HPDE6-E6E7 (cell line): ENCODE data around the gene GEMIN7.

ENCODE experiments used
- DNase-seq: peaks from one replicate; pipeline ENCODE4 v3.0.0; 2011; ENCODE audit warnings: missing footprints; ENCODE audit errors: extremely low spot score

The GEMIN7 gene, protein sequence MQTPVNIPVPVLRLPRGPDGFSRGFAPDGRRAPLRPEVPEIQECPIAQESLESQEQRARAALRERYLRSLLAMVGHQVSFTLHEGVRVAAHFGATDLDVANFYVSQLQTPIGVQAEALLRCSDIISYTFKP

DNA sequence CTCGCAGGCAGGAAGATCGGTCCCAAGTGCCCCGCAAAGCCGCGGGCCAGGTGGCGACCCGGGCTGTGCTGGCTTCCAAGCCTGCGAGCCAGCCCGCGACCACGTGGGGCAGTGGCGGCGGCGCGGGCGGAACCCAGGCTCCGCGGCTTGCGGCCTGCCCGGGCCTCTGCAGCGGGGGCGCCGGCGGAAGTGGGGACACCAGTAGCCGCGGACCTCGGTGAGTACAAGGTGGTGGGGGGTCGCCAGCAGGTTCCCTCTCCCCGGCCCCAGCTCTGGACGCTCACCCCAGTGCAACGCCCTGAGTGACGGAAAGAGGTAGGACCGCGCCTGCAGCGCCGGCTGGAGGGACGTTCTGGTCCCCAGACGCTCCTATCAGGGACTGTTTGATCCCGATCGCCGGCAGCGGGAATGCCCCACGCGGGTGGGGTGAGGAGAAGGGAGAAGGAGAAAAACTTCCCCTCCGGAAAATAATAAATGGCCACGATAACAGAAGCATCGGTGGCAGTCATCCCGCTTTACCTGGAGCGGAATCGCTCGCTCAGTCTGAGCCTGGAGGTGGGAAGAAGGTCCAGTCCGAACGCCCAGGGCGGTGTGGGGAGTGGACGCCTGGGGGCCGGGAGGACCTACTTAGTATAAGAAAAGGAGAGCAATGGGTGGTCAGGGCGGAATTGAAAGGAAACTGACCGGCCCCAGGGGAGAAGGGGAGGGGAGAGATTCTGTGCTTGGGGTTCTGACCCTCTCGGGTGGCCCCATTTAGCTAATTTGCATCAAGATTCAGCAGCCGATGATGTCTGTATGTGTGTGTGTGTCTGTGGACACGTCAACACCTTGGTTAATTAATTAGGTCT, at the start of gene GEMIN7:
Gene GEMIN7 (plus strand): TSS at position 198 of the 848 bp plus-strand sequence. CDS start 10,855 bp downstream, outside the sequence.
- peak; percentile 61 for DNase-seq

DNA sequence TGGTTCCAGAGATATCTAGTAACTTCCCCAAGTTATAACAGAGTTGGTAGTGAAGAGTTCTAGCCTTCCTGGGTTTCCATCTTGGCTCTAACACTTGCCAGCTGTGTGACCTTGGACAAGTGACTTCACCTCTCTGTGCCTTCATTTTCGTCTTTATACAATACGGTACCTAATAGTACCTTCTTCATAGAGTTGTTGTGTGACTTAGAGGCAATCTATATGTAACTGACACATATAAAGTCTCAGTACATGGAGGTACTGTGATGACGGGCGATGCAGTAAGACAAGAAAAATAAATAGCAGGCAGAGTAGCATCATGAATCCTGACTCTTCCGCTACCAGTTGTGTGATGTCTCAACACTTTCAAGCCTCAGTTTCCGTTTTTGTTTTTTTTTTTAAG, 48.2 kb upstream of the GEMIN7 start:
- DNase-seq, result no peak

DNA sequence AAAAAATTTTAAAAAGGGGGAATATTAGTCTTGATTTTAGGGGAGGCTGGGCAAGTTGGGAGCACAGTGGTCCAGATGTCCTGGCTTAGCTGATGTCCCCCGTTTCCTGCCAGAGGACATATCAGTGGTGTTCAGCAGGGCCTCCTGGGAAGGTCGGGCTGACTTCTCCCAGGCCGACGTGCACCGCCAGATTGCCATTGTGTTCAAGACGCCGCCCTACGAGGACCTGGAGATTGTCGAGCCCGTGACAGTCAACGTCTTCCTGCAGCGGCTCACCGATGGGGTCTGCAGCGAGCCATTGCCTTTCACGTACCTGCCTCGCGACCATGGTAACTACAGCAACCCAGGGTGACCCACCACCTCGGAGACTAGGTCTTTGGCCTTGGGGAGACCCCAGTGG, 46.6 kb upstream of the GEMIN7 start:
- DNase-seq, result no peak

DNA sequence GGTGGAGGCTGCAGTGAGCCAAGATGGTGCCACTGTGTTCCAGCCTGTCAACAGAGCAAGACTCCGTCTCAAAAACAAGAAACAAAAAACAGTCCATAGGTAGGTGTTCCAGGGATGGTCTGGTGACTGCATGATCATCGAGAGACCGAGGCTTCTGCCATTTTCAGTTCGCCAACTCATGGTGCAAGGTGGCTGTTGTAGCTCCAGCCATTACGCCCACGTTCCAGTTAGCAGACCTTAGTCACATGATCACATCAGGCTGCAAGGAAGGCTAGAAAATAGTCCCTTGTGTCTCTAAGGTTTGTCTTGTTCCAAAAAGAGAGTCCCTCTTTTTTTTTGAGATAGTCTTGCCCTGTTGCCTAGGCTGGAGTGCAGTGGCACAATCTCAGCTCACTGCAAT, 43.3 kb upstream of the GEMIN7 start:
- no peak for DNase-seq

DNA sequence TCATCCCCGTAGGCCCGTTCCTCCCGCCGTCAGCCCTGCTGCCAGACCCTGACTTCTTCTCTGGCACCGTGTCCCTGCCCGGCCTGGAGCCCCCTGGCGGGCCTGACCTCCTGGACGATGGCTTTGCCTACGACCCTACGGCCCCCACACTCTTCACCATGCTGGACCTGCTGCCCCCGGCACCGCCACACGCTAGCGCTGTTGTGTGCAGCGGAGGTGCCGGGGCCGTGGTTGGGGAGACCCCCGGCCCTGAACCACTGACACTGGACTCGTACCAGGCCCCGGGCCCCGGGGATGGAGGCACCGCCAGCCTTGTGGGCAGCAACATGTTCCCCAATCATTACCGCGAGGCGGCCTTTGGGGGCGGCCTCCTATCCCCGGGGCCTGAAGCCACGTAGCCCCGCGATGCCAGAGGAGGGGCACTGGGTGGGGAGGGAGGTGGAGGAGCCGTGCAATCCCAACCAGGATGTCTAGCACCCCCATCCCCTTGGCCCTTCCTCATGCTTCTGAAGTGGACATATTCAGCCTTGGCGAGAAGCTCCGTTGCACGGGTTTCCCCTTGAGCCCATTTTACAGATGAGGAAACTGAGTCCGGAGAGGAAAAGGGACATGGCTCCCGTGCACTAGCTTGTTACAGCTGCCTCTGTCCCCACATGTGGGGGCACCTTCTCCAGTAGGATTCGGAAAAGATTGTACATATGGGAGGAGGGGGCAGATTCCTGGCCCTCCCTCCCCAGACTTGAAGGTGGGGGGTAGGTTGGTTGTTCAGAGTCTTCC, 41.5 kb upstream of the GEMIN7 start:
- no peak for DNase-seq

DNA sequence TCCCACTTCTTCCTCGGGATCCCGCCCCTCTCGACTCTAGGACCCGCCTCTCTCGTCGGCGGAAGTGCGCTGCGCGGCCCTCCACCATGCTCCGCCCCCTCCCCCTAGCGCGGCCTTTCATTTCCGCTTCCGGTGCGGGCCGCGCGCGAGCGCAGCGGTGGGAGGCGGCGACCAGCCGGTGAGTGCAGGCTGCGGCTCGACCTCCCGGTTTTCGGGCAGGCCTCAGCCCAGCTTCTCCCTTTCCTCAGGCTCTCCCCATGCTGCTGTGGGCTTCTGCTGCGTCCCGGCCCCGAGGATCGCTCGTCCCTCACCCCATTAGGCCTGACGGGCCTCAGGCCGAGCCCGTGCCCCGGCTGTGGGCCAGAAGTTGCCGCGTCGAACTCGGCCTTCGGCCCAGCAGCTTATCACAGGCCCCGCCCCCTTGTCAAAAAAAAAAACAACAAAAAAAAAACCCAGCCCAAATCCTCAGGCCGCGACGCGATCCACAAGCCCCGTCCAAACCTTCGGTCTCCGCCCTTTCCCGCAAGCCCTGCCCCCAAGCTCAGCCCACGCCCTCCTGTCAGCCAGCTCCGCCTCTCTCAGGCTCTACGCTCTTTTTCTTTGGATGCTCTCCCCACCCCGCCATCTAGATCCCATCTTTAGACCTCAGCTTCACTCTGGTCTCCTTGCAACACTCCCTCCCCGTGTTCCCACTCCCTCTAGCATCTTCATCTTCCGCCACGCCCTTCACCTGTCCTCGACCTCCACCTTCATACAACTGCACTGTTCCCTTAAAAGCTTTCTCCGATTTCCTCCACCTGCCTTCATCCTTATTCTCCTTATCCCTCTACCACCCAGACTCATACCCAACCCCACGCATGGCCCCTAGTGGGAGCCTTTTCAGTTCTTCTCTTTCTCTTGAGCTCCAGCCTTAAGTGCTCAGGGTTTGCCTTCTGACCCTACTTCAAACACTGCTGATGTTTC, 39.8 kb upstream of the GEMIN7 start, which contains the start of gene CLASRP:
Gene CLASRP (plus strand): TSS at position 115 of the 963 bp plus-strand sequence. CDS start 1,168 bp downstream, outside the sequence.
- peak; percentile 91 for DNase-seq

DNA sequence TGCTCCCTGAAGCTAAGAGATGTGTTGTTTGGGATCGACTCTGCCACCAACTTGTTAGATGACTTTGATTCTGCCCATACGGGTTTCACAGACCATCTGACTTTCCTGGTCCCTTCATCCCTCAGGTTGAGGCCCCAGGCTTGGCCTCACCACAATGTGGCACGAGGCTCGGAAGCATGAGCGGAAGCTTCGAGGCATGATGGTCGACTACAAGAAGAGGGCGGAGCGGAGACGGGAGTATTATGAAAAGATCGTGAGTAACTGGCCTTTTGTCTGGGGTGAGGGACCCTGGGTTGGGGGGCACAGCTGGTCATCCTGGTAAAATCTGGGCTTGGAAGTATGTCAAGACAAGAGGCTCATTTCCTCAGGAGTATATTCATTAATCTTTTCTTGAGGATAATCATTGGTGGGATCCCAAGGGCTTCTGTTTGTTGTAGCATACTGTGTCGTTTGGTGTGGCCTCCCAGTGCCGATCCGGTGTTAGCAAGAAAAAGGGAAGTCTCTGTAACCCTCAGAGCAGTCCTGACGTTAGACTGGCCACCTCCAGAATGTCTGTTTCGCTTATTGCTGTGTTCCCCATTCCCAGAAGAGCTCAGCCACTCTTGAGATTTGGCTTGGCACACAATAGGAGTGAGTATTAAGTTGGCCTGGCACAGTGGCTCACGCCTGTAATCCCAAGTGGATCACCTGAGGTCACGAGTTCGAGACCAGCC, 38.8 kb upstream of the GEMIN7 start:
- no peak for DNase-seq

DNA sequence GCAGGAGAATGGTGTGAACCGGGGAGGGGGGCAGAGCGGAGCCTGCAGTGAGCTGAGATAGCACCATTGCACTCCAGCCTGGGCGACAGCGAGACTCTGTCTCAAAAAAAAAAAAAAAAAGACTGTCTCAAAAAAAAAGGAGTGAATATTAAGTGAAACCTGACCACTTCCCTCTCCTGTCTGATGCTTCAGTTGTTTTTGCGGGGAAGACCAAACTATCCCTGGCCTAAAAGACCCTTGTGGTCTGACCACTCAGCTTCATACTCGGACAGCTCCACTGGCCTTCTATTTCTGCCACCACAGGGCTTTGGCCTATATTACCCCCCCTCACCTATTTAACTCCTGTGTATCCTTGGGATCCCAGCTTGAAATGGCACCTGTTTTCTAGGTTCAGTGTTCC, 37.9 kb upstream of the GEMIN7 start:
- no peak for DNase-seq

DNA sequence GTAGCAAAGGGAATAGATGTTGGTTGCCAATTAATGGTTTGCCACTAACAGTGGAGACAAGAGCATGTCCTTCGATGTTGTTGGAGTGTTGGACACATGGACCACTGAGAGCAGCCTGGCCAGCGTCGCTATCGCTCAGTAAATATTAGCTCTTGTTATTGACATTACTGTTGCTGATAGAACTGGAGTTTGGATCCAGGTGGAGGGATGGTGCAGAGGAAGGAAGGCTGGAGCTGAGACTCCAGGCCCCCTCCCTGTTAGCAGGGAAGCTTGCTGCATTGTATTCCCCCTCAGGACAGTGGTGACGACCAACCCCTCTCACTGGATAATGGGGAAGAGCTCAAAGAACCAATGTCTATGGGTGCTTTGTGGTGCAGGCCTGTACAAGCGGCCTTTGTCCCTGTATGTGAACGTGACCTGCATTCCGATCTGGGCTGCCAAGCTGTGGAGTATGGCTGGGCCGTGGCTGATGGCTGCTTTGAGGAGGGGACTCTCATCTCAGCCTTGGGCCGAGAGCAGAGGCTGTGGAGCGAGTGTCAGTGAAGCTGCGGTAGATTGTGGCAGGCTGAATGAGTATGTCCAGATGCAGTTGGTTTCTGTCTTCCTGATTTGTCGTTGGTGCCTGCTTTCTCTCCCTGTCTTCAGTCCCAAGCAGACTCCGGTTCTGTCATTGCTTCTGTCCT, 33.2 kb upstream of the GEMIN7 start:
- DNase-seq, result no peak

DNA sequence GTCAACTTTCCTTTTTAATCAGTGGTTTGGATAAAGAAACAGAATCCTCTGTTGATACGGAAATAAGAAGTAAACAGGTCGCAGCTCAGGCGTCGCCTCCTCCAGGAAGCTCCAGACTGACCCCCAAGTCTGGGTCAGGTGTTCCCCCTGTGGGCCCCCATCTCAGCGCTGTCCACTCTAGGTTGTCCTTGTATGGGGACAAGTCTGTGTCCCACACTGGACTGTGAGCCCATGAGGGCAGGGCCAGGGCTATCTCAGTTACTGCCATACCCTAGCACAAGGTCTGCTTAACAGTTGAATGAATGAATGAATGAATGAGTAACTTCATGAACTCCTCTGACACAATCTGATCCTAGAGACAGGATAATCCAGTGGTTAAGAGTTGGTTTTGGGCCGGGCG, 32.7 kb upstream of the GEMIN7 start:
- no peak for DNase-seq

DNA sequence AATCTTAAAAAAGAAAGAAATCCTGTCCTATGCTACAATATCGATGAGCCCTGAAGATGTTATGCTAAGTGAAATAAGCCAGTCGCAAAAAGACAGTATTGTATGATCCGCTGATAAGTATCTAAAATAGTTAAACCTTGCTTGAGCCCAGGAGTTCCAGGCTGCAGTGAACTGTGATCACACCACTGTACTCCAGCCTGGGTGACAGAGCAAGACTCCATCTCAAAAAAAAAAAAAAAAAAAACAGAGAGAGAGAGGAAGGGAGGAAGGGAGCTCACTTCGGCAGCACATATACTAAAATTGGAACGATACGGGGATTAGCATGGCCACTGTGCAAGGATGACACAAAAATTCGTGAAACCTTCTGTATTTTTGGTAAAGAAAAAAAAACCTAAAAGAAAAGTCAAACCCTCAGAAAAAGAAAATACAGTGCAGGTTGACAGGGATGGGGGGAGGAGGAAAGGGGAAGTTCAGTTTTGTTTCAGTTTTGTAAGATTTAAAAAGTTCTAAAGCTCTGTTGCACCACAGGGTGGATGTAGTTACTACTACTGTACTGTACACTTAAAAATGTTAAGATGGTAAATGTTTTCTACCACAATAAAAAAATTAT, 31.8 kb upstream of the GEMIN7 start:
- no peak for DNase-seq

DNA sequence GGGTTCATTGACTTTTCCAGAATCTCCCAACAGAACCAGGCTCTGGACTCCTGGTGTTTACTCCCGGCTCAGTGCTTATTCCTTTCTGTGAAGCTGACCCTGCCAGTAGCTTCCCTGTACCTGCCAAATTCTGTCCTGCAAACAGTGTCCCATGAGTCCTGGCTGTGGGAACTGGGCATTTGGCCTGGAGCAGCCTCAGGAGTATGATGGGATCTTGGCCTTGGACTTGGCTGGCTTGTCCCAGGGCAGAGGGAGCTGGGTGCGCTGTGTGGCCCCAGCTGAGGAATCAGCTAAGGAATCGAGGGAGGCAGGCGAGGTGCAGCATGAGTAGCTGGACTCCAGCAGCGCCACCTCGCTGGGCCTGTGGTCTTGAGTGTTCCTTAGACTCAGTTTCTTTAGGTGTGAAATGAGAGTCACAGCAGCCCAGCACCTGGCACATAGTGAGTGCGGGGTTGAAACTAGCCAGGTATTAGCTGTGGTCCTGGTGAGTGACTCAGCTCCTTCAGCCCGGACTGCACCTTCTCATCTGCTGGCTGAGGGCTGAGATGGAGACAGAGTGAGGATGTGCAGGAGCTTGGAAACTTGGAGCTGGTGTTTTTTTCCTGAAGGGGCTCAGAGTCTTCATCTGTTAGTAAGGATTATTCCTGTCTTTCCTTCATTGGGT, 29.9 kb upstream of the GEMIN7 start:
- peak; percentile 41 for DNase-seq

DNA sequence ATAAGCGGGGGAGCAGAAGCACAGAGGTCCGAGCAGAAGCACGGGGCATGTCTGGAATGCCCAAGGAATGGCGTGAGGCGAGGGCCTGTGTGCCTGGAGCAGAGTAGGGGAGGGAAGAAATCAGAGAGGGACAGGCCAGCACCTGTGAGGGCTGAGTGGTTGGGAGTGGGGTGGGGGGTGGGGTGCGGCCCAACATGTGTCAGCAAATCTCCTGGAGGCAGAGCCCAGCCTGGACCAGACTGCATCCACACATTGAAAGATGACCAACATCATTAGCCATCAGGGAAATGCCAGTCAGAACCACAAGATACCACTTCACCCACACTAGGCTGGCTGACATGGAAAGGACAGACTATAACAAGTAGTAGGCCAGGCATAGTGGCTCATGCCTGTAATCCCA, 29.0 kb upstream of the GEMIN7 start:
- no peak for DNase-seq

DNA sequence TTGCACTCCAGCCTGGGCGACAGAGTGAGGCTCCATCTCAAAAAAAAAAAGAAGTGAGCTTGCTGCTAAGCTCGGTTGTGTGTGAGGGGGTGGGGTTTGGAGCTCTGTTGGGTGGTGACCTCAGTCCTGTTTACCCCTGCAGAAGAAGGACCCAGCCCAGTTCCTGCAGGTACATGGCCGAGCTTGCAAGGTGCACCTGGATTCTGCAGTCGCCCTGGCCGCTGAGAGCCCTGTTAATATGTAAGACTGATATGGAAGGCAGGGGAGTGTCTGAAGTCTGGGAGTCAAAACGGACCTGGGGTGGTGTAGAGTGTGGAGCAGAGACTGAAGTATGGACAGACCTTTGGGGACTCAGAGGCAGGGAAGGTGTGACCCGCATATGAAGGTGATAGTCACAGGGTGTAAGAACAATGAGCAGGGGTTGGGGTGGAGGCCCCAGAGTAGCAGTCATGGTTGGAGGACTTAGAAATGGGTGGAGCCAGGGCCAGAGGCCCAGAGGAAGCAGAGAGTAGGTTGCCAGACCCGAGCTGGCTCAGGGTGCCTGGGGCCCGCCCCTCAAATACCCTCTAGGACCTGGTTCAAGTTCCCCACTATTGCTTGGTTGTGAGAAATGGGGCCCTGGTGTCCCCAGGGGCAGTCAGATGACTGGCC, 27.0 kb upstream of the GEMIN7 start:
- no peak for DNase-seq

DNA sequence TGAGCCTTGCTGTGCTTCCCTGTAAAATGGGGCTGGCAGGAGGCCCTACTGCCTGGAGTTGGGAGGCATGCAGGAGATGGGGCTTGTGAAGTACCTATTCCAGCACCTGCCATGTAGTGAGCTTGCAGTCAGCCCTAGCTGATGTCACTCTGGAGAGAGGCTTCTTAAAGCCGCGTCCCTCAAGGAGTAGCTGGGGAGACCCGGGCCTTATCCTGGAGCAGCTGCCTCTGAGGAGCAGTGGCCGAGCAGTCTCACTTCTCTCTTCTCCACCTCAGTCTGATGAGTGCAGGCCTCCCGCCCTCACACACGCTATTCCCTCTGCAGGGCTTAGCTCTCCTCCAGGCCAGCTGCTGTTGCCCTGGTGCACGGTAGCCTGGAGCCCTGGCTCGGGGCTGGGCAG, 22.2 kb upstream of the GEMIN7 start:
- no peak for DNase-seq

DNA sequence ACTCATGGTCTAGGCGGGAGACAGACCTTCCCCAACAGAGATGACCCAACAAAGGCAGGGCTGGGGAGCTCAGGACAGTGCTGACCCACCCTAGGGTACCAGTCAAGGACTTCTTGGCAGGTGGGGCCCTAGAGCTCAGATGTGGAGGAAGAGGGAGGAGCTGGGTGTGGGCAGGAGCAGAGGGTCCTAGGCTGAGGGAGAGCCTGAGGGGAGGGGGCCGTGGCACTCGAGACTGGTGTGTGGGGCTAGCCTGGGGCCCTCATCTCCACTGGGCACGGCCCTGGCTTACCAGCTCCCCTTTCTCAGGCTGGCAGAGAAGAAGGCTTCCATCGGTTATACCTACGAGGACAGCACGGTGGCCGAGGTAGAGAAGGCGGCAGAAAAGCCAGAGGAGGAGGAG, 21.6 kb upstream of the GEMIN7 start:
- DNase-seq, result no peak

DNA sequence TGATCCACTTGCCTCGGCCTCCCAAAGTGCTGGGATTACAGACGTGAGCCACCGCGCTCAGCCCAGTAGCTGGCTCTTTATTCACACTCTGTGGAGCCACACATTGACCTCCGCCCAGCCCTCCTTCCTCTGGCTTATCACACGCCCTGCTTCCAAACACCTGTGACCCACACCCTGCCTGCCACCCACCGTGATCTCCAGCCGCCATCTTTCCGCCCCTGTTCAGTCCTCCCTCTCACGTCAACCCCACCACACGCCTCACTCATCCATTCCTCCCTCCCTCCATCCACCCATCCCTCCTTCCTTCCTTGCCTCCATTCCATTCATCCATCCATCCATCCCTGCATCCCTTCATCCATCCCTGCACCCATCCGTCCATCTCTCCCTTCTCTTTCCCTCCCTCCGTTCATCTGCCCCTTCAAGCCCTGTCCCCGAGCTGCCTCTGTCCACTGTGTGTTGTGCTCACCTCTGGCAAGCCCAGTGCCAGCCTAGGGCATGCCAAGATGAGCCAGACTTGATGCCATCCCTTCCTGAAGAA, 20.4 kb upstream of the GEMIN7 start:
- no peak for DNase-seq

DNA sequence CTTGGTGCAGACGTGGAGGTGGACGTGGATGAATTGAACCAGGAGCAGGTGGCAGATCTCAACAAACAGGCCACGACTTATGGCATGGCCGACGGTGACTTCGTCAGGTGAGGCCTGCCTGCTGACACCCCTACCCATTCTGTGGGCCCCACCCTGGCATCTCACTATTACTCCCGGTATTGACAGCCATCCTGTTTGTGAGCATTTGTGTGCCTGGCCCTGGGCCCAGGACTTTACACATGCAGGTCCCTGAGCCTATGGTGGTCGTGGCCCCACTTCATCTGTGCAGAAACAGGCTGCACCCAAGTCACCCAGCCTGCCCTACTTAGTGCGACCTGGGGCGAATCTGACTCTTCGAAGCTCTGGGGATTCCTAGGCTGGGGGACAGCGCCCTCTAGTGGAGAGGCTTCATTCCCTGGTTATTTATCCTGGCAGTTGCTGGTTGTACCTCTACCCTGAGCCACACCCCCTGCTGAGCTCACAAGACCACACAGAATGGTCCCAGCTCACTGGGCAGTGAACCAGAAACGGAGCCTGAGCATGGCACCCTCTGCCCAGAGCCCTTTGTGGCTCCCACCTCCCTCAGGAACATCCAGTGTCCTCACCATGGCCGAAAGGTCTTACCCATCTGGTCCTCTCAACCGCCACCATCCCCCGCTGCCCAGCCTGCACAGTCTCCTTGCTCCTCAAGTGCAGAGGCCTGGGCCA, 19.6 kb upstream of the GEMIN7 start:
- DNase-seq, result peak; percentile 63
